ENCODE results near the gene GPR137C.

DNA sequence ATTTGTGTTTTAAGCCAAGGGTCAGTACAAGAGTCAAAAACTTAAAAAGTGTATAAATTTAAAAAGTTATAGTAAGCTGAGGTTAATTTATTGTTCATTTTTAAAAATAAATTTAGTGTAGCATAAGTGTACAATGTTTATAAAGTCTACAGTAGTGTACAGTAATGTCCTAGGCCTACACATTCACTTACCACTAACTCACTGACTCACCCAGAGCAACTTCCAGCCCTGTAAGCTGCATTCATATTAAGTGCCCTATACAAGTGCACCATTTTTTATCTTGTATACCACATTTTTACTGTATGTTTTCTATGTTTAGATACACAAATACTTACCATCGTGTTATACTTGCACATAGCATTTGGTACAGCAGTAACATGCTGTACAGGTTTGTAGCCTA lies 37.7 kb downstream of the GPR137C start:
- TF ChIP-seq MYC (IDR thresholded peaks at IDR 0.05; ENCODE audit: insufficient read depth, insufficient read length, insufficient replicate concordance, low read length, severe bottlenecking) (no peak), CHD4 (IDR thresholded peaks at IDR 0.05) (no peak), MTA2 (IDR thresholded peaks at IDR 0.05; ENCODE audit: low read depth) (no peak), EGR1 (IDR thresholded peaks at IDR 0.05; ENCODE audit: borderline replicate concordance in 1 of 2, low read depth in 2 of 2, low read length in 2 of 2) (no peak), YY1 (IDR thresholded peaks at IDR 0.05; ENCODE audit: low read depth, low read length) (no peak)
- TF ChIP-seq, protein P1, sequence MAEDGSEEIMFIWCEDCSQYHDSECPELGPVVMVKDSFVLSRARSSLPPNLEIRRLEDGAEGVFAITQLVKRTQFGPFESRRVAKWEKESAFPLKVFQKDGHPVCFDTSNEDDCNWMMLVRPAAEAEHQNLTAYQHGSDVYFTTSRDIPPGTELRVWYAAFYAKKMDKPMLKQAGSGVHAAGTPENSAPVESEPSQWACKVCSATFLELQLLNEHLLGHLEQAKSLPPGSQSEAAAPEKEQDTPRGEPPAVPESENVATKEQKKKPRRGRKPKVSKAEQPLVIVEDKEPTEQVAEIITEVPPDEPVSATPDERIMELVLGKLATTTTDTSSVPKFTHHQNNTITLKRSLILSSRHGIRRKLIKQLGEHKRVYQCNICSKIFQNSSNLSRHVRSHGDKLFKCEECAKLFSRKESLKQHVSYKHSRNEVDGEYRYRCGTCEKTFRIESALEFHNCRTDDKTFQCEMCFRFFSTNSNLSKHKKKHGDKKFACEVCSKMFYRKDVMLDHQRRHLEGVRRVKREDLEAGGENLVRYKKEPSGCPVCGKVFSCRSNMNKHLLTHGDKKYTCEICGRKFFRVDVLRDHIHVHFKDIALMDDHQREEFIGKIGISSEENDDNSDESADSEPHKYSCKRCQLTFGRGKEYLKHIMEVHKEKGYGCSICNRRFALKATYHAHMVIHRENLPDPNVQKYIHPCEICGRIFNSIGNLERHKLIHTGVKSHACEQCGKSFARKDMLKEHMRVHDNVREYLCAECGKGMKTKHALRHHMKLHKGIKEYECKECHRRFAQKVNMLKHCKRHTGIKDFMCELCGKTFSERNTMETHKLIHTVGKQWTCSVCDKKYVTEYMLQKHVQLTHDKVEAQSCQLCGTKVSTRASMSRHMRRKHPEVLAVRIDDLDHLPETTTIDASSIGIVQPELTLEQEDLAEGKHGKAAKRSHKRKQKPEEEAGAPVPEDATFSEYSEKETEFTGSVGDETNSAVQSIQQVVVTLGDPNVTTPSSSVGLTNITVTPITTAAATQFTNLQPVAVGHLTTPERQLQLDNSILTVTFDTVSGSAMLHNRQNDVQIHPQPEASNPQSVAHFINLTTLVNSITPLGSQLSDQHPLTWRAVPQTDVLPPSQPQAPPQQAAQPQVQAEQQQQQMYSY (CRISPR knock-in tag; IDR thresholded peaks at IDR 0.05), result no peak
- TF ChIP-seq, protein P2, sequence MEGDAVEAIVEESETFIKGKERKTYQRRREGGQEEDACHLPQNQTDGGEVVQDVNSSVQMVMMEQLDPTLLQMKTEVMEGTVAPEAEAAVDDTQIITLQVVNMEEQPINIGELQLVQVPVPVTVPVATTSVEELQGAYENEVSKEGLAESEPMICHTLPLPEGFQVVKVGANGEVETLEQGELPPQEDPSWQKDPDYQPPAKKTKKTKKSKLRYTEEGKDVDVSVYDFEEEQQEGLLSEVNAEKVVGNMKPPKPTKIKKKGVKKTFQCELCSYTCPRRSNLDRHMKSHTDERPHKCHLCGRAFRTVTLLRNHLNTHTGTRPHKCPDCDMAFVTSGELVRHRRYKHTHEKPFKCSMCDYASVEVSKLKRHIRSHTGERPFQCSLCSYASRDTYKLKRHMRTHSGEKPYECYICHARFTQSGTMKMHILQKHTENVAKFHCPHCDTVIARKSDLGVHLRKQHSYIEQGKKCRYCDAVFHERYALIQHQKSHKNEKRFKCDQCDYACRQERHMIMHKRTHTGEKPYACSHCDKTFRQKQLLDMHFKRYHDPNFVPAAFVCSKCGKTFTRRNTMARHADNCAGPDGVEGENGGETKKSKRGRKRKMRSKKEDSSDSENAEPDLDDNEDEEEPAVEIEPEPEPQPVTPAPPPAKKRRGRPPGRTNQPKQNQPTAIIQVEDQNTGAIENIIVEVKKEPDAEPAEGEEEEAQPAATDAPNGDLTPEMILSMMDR (IDR thresholded peaks at IDR 0.05 in 2 of 3, conservative IDR thresholded peaks at IDR 0.05 in 1 of 3; ENCODE audit: control insufficient read depth in 2 of 3, extremely low read depth in 1 of 3, insufficient read depth in 1 of 3, low read depth in 3 of 3, low read length in 3 of 3), result no peak

All from GM12878 (cell line).